ENCODE data around the gene STXBP1. TPM values are rescaled to one million over a fixed set of nuclear protein-coding genes. Genes with fewer than 3 reads are reported as not detected.
A peak's percentile ranks its signal among the peaks of the same experiment; 100 is the strongest.

STXBP1 gene
- polyA plus RNA-seq, 4 donors, result 27.2 to 33.1 (median 30.8) TPM

DNA sequence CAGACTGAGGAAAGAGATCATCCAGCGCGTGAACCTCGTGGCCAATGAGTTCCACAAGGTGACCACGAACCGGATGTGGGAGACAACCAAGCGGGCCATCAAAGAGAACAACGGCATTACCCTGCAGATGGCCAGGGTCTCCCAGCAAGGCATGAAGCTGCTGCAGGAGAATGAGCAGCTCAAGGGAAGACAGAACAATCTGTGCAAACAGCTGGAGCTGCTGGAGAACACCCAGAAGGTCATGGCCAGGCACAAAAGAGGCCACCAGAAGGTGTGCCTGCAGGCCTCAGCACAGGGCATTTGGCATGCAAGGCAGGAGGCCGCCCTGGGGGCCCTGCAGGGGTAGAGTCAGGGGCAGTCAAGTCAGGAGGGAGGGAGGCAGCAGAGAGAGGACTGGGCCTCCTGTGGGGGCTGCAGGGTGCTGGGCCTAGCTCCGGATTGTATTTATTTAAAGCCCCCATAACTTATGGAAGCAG lies 99.2 kb downstream of the STXBP1 start:
- DNase-seq (ENCODE audit: low read depth in 4 of 4, low spot score in 3 of 4), result no peak

DNA sequence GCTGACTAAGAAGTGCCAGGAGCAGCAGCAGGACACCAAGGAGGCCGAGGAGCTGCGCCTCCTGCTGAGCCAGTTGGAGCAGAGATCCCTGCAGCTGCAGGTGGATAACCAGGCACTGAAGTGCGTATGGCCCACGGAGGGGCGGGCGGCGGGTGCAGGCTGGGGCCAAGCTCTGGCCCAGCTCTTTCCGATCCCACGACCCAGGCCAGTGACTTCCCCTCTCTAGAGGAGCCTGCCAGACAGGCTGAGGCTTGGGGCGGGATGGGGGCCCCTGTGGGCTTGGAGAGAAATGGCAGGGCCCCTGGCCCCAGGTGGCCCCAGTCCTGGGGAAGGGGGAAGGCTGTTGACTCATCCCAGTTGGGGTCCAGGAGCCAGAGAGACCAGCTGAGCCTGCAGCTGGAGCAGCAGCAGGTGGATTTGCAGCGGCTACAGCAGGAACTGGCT lies 99.8 kb downstream of the STXBP1 start:
- no peak for DNase-seq (ENCODE audit: low read depth in 4 of 4, low spot score in 3 of 4)

DNA sequence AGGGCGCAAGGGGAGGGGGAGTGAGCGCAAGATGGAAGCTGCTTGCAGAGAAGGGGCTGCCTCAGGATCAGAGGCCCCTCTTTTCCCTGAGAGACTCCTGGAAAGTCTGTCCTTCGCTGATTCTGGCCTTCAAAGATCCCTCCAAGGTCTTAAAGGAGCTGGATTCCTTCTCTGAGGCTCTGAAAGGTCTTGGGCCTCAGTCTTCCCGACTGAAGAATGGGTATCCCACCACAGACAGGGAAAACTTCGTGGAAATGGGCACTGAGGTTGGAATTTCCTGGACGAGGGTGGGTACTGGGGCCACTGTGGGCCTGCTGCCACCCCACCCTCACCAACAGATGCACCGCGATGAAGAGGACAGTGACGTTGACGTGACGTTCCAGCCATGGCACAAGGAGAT lies 100.3 kb downstream of the STXBP1 start:
- DNase-seq (ENCODE audit: low read depth in 4 of 4, low spot score in 3 of 4), result no peak

DNA sequence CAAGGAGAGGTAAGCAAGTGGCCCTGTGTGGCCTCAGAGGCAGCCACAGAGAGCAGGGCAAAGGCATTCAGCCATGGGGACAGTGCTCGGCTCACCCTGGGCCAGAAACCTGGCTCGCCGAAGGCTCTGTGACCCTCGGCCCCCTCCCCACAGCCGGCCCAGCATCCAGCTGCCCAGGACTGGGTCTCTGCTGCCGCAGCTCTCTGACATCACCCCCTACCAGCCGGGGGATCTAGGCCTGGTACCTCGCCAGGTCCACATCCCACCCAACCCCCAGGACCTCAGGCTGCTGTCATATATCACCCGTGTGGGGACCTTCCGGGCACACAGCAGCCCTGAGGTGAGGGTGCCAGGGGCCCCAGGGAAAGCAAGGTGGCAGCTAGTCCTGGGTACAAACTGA lies 100.8 kb downstream of the STXBP1 start:
- no peak for DNase-seq (ENCODE audit: low read depth in 4 of 4, low spot score in 3 of 4)

DNA sequence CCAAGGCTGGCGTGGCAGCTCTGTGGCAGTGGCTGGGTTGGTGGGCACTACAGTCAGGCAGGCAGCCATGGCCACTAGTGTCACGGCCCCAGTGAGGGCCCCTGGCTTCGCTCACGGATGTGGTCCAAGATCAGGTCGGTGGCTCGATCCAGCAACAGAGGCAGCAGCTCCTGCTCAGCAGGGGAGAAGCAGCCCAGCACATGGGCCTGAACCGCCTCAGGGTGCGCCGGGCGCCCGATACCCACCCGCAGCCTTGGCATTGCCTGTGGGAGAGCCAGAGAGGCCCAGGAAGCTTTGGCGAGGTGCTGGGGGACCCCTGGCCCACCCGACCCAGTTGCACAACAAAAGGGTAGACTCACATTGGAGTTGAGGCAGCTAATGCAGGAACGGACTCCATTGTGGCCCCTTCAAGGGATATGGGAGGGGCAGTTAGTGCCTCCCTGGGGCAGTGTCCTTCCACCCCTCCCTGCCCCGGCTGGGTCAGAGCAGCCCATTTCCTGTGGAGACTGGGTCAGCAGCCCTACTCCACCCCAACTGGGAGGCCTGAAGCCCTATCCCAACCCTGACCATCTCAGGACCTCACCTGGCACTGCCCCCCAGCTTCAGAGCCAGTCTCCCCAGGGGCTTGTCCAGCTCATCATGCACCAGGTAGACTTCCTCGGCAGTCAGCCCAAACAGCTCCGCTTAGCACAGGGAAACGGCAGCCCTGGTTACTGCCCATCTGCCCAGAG lies 102.1 kb downstream of the STXBP1 start:
- no peak for DNase-seq (ENCODE audit: low read depth in 4 of 4, low spot score in 3 of 4)

DNA sequence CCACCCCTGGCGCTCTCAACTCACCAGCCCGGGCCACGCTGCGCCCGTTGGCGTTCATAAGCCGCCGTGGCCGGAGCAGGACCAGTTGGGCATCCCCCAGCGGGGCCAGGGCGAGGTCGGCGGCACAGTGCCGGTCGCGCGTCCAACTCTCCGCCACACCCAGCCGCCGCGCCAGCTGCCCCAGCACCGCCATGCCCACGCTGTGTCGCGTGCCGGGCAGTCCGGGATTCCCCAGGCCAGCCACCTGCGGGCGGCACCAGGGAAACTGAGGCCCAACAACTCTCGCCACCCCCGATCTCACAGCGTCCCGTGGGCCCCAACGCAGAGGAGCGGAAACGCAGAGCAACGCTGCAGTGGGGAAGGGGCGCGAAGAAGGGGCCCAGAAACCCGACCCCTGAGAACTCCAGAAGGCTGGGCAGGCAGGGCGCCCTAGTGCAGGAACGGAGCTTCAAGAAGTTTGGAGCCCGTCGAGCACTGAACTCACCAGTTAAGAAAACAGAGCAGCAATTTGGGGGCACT lies 102.9 kb downstream of the STXBP1 start:
- no peak for DNase-seq (ENCODE audit: low read depth in 4 of 4, low spot score in 3 of 4)

DNA sequence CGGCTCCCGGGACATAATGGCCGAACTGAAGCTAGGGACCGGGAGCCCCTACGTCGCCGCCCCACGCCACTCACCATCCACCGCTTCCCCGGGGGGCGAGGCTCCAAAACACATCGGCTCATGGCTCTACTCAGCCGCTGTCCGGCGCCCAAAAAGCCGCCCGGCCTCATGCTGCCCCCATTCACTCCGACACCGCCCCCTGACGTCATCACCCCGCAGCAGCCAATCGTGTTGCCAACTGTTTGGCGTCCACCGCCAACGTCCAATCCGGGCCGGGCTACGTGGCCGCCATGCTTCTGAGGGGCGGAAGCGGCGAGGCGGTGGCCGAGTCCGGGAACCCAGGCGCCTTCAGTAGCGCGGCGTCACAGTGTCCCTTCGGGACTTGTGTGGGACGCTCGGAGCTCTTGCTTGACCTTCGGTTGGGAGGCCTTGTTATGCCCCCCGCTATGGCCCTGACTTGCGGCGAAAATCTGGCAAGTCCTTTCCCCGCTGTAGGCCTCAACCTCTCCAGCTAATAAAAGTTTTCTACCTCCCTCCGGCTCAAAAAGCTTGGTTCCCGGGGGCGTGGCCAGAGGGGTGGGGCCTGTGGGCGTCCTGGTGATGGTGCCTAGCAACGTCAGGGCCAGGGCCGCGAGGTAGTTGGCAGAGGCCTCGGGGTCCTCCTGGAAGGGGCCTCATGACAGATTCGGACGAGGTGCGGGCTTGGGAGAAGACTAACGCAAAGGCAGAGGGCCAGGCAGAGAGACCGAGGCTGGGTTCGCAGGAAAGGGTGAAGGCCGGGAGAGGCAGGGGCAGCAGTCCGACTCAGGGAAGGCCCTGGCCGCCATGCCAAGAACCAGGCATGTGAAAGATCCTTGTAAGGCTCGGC lies 103.6 kb downstream of the STXBP1 start, which contains the start of the genes PTRH1 and TTC16:
Gene PTRH1, minus strand, starts transcription at position 194 of the 868 bp plus-strand sequence. Its CDS starts 24 bp downstream, at position 170.
Gene TTC16, plus strand, starts transcription at position 610 of the 868 bp plus-strand sequence. Its CDS starts 67 bp downstream, at position 677.
- peak; percentile 92 to 96 (median 93) for DNase-seq (ENCODE audit: low read depth in 4 of 4, low spot score in 3 of 4)

DNA sequence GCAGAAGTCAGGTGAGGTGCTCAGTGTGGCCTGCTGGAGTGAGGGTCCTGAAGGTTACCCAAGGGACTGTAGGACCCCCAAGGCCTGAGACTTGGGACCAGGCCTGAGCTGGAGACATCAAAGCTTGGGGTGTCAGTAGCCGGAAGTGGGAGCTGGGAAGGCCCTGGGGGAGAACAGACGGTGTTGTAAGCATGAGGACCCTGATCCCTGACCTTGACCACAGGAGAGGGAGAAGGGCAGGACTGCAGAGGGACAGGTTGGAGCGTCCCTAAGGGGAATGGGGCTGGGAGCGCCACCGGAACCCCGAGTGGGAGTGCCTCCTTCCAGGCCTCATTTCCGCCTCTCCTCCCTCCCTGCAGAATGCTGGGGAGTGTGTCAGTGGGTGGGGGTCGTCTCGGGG lies 104.3 kb downstream of the STXBP1 start:
- DNase-seq (ENCODE audit: low read depth in 4 of 4, low spot score in 3 of 4), result no peak

DNA sequence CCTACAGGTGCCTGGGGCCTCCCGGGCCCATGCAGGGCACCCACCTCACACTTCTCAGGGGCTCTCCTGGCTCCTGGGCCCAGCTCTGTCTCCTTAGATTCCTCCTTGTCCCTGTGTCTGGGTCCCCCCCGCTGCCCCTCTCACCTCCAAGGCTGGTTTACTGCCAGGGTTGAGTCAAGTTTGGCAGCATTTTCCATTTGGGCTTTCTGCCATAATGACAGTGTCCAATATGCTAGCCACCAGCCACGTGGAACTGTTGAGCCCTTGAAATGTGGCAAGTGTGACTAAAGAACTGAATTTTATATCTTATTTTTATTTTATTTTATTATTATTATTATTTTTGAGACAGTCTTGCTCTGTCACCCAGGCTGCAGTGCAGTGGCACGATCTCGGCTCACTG lies 105.7 kb downstream of the STXBP1 start:
- DNase-seq (ENCODE audit: low read depth in 4 of 4, low spot score in 3 of 4), result no peak

DNA sequence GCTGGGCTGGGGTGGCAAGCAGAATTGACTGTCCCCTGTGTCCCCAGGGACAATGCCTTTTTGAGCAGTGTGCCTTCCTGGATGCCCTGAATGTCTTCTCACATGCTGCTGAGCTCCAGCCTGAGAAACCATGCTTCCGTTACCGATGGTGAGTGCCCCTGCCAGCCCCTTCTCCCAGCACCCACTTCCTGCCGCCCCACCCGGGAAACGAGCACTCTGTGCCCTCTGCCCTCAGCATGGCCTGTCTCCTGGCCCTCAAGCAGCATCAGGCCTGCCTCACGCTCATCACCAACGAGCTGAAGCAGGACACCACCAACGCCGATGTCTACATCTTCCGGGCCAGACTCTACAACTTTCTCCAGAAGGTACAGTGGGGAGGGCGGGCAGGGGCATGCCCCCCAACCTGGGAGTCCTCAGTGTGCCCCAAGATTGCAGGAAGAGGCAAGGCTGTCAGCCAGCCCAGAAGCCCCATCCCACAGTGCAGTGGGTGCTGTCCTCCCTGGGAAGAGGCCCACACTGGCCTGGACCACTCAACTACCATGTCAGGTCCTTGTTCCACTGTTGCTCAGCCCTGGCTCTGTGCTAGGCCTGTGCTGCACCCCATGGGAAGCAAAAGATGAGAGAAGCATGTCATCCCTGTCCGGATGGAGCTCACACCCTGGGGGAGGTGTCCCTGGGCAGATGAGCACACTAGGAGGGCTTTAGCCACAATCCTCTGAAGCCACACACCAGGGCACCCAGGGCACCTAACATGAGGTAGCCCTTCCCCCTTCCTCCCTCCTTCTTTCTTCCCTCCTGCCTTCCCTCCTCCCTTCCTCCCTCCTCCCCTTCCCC lies 108.2 kb downstream of the STXBP1 start:
- DNase-seq (ENCODE audit: low read depth in 4 of 4, low spot score in 3 of 4), result no peak

DNA sequence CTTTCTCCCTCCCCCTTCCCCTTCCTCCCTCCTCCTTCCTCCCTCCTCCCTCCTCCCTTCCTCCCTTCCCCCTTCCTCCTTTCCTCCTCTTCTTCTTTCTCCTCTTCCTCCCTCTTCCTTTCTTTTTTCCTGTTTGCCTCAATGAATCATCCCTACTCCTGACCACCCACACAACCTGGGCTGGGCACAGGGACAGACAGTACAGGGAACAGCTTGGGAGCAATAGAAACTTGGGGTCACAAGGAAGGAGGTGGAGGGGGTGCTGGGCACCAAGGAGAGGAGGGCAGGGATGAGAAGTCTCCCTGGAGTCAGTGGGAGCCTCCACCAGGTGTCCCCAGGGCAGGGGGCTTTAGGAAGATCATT lies 108.8 kb downstream of the STXBP1 start:
- no peak for DNase-seq (ENCODE audit: low read depth in 4 of 4, low spot score in 3 of 4)

DNA sequence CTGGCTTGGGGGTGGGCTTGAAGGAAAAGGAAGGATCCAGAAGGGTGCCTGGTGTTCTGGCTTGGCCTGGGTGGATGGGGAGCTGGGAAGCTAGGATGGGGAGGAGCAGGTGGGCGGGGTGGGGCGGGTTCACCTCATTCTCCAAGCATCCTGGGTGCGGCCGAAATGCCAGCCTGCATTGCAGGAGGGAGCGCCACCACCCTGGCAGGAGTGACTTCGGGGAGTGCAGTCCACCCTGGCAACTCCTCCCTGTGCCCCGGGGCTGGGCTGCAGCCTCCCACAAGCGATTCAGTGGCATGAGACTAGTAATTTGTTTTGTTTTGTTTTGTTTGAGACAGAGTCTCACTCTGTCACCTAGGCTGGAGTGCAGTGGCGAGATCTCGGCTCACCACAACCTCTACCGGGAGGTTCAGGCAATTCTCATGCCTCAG lies 109.3 kb downstream of the STXBP1 start:
- no peak for DNase-seq (ENCODE audit: low read depth in 4 of 4, low spot score in 3 of 4)

DNA sequence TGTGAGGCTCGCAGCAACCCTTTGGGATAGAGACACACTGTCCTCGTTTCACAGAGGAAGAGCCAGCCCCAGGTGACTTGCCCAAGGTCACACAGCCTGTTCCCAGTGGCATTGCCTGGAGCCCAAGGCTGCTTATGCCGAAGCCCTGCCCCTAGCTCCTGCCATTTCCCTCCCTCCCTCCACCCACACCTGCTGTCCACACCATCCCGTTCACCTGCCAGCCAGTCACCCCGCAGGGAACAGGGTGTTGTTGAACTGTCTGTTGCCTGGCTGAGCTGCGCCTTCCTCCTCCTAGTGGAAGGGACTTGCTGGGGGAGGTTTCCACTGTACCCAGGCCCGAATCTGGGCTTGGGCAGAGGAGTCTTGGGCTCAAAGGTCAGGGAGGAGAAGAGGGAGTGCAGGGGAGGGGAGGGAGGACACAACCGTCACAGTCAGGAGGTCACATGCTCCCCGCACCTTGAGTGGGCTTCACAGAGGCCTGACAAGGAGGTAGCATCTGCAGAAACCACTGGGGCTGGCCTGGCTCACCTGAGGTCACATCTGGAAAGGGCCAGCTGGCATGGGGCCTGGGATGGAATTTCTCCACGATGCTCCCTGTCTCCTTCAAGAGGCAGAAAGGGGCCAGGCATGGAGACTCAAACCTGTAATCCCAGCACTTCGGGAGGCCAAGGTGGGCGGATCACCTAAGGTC lies 110.1 kb downstream of the STXBP1 start:
- DNase-seq (ENCODE audit: low read depth in 4 of 4, low spot score in 3 of 4), result no peak

DNA sequence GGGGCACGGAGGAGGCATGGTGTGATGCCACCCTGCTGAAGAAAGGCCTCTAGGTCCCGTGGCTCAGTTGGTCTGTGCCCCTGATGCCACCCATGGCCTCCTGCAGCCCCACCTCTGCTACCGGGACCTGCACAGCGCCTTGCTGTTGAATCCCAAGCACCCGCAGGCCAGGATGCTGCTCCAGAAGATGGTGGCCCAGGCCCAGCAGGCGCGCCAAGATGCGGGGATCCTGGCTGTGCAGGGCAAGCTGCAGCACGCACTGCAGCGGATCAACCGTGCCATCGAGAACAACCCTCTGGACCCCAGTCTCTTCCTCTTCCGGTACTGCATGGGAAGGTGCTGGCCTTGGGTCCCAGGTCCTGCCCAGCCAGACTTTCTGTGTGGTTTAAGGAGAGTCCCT lies 110.9 kb downstream of the STXBP1 start:
- no peak for DNase-seq (ENCODE audit: low read depth in 4 of 4, low spot score in 3 of 4)

DNA sequence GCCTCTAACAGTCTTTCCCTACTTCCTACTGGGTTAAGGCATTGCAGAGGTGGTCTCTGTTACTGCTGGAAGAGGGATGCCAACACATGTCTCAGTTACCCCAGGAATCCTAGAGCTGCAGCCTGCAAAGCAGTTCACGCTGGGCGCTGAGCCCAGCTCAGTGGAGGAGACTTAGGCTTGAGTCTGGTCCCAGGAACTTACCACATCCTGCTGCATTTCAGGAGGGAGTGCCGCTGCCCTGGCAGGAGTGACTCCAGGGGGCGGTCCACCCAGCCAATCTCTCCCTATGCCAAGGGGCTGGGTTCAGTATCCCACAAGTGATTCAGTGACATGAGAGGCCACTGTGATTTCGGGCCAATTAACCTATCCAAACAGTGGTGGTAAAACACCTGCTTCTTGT lies 111.4 kb downstream of the STXBP1 start:
- no peak for DNase-seq (ENCODE audit: low read depth in 4 of 4, low spot score in 3 of 4)

DNA sequence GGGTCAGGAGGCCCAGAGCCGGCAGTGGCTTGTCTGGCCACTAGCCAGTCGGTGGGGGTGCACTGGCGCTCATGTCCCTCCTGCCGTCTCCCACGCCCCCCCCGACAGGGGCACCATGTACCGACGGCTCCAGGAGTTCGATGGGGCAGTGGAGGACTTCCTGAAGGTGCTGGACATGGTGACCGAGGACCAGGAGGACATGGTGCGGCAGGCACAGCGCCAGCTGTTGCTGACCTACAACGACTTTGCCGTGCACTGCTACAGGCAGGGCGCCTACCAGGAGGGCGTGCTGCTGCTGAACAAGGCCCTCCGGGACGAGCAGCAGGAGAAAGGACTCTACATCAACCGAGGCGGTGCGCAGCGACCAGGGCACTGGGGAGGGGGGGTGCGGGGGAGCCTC lies 111.9 kb downstream of the STXBP1 start:
- no peak for DNase-seq (ENCODE audit: low read depth in 4 of 4, low spot score in 3 of 4)

DNA sequence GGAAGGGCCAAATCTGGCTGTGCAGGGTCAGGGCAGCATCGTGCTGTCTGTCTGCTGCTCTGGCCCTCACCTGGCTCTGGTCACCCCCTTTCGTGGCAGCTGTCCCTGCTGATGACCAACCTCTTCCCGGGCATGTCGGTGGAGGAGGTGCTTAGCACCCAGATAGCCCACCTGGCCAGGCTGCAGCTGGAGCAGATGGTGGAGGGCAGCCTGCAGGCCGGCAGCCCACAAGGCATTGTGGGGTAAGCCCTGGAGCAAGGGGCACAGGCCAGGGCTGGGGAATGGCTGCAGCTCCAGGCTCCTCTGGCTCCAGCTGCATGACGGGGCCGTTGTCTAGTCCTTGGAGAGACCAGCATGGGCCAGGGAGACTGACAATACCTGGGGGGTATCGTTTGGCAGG lies 114.8 kb downstream of the STXBP1 start:
- DNase-seq (ENCODE audit: low read depth in 4 of 4, low spot score in 3 of 4), result no peak

DNA sequence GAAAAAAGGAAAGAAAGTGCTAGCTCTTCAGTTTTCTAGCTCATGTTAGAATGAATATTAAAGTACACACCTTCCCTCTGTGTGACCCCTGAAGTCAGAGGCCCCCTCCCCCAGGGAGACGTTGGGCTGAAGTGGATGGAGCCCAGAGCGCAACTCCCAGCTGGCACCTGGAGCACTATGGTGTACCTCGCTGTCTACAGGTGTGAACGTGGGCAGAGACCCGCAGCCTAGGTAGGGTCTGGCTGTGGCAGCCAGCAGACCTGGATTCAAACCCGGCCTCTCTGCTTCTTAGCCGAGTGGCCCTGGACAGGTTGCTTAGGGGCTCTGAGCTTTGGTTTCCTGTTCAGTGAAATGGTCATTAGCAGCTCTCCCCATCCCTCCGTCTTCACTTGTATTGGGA lies 116.7 kb downstream of the STXBP1 start:
- DNase-seq (ENCODE audit: low read depth in 4 of 4, low spot score in 3 of 4), result no peak

DNA sequence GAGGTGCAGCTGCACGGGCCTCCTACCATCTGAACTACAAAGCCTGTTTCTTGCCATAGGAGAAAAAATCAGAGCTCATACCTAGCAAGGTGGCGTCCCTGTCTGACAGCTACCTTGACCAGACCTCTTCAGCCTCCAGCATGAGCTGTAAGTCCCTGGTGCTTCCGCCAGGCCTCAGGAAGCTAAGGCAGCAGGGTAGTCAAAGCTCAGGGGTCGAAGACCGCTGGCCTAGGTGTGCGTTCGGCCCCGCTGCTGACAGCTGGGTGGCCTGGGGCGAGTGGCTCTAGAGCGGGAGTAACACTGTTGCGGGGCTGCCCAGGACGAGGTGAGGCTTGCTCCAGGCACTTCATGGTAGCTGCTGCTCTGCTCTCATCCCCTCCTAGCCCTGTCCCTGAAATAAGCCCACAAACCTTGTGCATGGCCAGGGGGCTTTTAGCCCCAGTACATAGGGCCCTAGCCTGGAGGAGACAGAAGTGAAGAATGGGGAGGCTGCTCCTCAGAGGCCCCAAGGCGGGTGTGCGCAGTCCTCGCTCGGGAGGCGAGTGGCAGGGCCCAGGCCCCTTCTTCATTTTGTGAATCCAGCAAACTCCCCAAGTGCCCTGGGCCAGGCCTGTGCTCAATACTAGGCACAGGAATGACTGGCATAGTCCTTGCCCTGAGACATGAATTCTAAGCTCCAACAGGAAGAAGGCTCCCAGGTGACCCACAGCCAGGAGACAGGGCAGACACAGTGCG lies 117.6 kb downstream of the STXBP1 start:
- DNase-seq (ENCODE audit: low read depth in 4 of 4, low spot score in 3 of 4), result no peak
